HG02943 (cell line): ENCODE results near the gene THEMIS2.

Source experiments
- ATAC-seq: cut with Tn5 transposase; IDR thresholded peaks from one replicate; pipeline ENCODE4 v1.9.1; 2021; ENCODE audit warnings: mild to moderate bottlenecking, low read depth, moderate library complexity; ENCODE audit not compliant: unreplicated experiment

Gene THEMIS2

DNA sequence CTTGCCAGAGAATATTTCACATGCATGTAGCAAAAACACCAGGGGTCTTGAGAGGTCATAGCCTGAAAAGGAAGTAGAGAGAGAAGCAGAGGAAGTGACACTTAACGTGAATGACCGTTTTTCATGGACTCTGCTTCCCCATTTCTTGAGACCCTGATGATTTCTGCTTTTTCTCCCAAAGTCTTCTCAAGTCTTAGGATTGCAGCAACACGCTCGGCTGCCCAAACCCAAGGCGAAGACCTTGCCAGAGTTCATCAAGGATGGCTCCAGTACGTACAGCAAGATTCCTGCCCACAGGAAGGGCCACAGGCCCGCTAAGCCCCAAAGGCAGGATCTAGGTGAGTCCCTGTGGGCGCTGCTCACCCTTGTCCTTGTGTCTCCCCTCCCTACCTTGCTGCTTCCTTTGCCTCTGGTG, 12.8 kb downstream of the THEMIS2 start:
- ATAC-seq, result no peak

DNA sequence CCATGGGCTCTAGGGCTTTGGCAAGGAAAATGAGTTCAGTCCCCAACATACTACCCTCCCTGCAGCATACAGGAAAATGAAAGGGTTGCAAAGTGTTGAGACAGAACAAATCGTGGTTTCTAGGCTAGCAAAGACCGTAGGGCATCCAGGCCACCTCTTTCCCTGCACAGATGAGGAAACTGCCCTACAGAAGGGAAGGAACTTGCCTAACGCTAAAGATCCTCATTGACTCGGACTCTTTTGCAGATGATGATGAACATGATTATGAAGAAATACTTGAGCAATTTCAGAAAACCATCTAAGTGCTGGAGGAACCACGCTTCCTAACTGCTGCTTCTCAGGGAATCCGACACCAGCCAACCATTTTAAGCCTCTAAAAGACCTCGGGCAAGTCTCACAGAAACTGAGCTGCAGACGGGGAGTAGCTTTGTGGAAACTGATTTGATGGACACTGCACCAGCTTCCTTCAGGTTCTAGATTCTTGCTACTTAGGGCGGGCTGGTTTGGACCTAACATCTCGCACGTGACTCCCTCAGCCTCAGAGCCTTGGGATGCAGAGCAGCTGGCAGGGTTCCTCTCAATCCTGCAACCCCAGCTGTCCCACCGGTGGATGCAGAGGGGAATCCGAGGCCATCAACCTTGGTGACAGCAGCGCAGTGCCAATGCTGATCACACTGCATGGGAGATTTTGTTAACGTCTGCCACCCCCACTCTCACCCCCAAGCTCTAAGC, 13.4 kb downstream of the THEMIS2 start:
- ATAC-seq, result no peak

DNA sequence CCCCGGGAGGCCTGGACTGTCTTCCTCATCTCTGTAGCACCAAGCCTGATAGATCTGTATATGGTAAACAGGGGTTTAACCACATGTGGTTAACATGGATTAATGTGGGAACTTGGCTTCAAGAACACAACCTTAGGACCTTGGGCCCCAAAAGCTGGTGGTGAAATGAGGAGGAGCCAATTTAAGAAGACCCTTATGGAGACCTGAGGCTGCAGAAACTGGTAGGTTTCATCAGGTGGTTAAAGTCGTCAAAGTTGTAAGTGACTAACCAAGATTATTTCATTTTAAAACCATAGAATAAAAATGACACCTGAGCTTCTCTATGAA, 14.0 kb downstream of the THEMIS2 start:
- no peak for ATAC-seq

DNA sequence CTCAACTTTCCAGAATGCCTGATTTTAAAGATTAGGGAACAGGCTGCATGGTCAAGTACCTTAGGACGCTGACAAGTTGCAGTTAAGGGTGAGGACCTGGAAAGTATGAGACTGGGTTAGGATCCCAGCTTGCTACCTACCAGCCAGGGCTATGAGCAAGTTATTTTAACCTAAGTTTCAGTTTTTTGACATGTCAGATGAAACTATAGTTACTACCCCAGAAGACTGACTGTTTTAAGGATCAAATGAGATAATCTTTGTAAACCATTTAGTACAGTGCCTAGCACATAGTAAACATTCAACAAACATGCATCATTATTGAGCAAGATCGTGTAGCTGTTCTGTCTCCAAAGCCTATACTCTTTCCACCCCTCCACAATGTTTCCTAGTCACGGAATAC, 14.4 kb downstream of the THEMIS2 start:
- ATAC-seq, result no peak

DNA sequence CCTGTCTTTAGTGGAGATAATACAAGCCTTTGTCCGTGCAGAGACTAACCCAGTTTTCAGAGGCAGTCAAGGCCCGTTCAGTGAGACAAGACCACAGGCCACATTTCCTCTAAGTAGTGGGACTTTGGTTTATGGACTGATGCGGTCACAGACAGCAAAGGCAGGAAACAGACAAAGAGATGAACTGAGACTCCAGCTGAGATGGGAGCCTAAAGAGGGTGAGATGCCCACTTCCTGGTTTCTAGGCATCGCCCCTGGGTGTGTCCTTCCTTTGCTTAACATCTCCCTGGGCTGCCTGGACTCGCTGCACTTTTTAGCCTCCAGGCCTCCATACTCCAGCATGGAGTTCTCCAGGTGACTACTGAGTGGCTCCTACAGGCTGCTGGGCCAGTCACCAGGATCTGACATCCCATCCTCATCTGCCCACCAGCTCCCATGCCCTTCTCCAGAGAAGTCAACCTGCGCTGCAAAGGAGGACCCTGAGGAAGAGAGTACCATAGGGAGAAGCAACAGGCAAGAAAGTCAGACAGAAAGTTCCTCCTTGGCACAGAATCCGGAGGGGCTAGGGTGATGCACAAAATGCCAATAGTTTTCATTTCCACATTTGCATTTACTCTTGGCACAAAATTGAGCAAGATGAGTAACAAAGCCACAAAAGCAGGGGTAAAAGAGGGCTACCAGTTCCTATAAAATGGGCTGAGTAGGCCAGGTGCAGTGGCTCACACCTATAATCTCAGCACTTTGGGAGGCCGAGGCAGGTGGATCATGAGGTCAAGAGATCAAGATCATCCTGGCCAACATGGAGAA, 15.1 kb downstream of the THEMIS2 start:
- no peak for ATAC-seq

DNA sequence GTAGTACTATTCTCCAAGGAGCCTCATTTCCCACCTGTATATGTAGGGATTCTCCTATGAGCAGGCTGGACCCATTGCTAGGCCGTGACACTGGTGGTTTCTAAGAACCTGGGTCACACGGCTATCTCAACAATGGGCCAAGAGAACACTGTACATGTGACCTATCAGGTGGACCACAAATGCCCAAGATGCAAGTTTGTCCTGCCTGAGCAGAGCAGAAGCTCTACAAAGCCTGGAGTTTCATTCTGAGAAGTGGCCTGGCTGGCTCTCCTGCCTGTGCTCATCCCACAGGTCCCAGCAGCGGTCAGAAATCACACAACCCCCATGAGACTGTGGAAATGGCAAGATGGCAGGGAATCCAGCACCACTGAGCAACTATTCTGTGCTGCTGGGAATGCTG, 17.2 kb downstream of the THEMIS2 start:
- no peak for ATAC-seq

DNA sequence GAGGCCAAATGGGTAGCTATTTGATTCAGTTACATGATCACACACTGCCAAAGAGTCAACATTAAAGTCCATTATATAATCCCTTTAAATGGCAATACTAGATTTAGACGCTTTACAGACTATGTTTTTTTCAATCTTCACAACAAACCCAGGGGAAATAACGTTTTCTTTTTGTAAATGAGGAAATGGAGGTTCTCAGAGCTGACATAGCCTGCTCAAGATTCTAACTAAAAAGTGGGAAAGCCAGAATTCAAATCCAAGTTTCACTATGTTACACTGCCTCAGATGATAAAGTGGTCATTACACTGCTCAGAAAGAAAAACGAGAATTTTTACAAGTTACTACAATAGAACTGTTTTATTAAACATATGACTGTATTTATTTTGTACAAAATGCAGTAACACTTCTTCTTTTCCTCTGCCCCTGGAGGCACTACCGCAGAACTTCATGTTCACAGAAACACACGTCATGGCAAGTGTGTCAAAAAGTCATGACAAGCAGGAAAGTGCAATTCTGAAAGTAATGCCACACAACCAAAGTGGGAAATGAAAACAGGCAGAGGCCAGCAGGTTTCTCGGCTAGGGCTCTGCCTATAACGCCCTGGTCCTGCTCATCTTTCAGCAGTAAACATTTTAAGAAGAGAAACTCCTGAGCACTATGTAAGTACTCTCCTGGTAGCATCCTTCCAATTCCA, 19.0 kb downstream of the THEMIS2 start:
- no peak for ATAC-seq

DNA sequence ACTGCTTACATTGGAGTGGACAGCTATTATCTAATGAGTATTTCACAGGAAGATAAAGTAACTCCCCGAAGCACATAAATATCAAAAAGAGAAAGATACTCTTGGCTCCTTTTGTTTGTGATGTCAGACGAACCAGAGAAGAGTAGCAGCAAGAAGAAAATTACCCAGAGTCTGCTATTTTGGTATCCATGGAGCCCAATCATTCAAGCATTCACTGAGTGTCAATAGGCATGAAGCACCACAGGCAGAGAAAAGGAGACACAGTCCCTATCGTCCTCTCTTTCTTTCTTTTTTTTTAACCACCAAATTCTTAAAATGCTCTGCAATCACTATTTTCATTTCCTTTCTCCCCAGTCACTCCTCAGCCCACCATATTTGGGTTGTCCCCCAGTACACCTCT, 22.2 kb downstream of the THEMIS2 start:
- no peak for ATAC-seq

DNA sequence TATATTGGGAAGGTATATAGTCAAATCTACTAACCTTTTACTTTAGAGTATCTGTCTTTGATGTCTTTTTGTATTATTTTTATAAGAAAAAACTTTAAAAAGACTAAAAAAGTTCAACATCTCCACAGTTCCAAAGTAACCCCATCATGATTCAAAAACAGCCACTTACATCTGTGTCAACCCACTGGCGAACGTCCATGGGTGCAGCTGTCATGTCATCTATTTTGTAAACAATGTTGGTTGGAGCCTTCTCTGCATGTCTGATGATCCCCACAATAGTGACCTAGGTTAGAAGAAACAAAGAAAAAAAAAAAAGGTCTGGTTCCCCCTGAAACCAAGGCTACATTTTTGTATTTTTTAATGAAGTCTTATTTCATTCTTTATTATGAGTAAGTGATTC, 34.4 kb downstream of the THEMIS2 start:
- no peak for ATAC-seq

DNA sequence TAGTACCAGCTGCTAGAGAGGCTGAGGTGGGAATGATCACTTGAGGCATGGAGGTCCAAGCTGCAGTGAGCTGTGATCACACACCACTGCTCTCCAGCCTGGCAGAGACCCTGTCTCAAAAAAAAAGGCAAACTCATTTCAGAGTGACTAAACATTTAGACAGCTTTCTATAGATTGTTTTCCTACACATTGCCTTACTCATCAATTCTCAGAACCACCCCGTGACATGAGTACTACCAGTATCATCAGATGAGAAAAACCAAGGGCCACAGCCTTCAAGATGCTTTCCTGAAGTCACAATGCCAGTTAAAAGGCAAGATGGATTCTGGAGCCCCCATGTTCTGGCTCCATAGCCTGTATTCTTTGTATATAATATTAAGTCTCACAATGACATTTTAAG, 40.1 kb downstream of the THEMIS2 start:
- ATAC-seq, result no peak

DNA sequence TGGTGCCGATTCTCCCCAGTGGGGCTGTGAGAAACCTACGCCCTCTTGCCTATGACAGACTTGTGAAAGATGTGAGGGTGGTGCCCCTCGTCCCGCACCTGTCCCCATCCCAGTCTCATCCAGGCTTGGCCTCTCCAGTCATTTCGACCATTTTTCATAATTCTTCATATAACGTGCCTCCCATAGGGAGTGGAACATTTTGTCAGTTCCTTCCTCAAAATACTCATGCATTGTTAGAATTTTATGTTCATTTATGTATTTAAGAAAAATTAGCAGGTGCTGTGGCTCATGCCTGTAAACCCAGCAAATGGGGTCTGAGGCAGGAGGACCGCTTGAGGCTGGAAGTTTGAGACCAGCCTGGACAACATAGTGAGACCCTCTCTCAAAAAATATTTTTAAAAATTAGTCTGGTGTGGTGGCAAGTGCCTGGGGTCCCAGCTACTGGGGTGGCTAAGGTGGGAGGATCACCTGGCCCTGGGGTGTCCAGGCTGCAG, 42.8 kb downstream of the THEMIS2 start:
- no peak for ATAC-seq

DNA sequence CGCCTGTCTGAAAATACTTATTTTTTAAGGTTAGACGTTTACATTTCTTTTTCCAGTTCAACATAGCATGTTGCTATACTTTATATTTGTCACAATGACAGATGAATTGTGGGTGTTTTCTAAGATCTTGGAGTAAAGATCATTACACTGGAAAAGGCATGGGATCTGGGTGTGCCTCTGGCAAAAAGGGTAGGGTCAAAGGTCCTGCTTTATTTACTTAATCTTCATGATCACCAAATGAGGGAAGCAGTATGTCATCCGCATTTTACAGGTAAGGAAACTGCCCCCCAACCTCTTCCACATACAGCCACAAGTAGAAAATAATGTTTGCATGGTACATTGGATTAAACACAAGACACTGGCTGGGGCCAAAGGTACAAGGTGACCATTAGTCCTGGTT, 49.9 kb downstream of the THEMIS2 start:
- no peak for ATAC-seq

DNA sequence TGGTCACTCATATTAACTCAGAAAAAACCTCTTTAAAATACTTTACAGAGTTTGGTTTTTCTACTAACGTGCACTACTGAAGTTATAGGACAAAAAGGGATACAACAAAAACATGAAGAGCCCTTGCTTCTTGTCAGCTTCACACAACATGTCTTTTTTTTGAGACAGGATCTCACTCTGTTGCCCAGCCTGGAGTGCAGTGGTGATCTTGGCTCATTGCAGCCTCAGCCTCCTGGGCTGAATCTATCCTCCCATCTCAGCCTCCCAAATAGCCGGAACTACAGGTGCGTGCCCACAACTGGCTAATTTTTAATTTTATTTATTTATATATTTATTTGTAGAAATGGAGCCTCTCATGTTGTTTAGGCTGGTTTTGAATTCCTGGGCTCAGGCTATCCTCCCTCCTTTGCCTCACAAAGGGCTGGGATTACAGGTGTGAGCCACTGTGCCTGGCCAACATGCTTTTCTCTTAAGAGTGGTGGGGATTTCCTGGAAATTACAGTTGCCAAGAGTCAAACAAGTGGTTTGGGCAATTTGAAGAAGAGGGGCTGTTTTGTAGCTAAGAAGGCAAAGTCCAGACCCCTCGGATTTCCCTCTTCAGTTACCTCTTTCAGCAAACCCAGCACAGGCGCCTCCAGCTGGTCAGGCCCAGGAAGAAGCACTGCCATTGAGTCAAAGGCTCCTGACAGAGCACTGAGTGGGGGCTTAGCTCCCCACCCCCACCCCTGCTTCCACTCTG, 56.0 kb downstream of the THEMIS2 start:
- no peak for ATAC-seq

DNA sequence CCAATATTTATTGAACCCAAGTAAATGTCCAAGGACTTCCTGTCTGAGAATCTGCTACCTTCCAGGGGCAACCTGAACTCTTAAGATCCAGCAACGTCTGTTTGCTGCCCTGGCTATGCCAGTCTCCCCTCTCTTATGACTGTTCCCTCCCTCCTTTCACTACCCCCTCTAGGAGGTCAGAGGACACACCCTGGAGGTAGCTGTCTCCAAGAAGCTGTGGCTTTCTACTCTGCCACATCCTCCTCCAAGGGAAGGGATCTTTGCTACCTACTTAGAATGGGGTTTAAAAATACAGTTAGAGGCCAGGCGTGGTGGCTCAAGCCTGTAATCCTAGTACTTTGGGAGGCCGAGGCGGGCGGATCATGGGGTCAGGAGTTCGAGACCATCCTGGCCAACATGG, 58.8 kb downstream of the THEMIS2 start:
- no peak for ATAC-seq

DNA sequence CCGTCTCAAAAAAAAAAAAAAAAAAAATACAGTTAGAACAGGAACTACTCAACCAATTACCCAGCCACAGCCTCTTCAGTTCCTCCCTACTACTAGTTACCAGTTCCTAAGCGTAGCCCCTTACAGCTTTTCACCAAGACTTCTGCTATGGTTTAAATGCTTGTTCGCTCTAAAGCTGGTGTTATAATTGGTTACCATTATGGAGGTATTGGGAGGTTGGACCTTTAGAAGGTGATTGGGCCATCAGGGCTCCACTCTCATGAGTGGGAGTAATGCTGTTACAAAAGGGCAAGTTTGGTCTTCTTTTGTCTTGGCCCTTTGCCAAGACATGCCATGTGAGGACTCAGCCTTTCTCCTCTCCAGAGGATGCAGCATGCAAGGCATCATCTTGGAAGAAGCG, 59.4 kb downstream of the THEMIS2 start:
- ATAC-seq, result no peak

DNA sequence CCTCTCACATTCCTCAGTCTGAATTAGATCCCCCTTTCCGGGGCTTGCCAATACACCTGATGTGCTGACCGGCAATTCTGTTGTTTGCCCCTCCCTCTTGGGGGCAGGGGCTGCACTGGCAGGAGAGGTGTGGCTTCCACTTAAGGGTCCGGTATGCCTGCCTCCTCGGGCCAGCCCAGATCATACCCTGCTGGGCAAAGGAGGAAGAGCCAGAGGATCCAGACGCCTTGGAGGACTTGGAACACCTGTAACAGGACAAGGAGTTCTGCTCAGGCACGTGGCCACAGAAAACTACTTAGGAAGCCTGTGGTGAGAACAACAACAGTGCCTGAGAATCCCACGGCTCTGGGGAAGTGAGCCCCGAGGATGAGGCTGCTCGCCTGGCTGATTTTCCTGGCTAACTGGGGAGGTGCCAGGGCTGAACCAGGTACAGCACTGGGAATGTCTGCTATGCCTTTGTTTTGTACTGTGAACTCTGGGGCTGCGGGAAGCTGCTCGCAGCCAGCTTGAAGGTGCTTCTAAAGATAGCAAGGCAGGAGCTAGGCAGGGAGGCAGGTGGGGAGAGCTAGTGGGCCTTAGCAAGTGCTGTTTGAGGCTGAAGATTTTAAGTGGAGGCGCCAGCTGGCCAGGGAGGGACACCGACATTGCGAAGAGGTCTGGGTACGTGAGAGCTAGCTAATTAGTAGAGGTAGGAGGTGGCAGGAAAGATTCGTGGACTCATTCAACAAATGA, 62.6 kb downstream of the THEMIS2 start, which contains the start of gene SMPDL3B:
Gene SMPDL3B, plus strand, starts transcription at position 183 of the 732 bp plus-strand sequence. Its CDS starts 184 bp downstream, at position 367.
- ATAC-seq, result no peak

DNA sequence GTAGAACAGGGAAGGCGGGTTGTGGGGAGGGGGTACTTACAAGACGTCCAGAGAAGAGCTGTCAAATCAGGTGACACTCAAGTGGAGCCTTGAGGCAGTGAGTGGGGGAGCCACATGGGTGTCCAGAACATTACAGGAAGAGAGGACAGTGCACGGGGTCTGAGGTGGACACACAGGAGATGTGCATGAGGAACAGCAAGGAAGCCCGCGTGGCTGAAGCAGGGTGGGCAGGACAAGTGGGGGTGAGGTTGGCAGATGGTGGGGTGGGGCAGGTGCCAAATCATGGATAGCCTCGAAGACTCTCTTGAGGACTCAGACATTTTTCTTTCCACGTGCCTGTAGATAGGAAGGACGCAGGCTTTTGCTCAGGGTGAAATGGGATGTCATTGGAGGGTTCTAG, 63.4 kb downstream of the THEMIS2 start:
- ATAC-seq, result no peak
